ENCODE measurements around the gene PRKG2.

PRKG2 gene

DNA sequence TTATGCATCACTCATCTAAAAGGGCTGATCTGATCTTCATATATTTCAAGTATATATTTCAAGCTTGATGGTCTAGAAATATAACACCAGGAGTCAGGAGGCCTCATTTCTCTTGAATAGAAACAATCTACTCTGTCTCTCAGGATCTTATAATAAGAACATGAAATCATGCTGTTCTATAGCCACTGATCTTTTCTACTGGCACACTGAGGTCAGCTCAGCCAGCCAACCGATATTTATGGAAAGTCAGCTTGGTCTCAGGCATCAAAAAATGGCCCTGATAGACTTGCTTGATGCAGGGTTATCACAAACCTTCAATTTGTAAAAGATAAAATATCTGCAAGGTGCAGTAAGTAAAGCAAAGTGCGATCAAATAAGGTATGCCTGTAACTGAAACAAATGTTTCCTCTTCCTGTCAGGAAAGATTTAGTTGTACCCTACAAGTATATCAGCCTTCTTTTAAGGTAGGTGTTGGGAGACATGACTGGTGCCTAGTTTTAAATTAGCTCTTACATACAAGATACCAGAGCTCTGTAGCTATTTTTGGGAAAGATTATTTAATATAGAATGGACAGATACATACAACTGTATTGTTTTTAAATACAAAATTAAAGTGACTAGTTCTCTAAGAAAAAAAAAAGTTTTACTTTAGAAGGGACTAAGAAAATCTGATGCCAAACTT, 121.2 kb downstream of the PRKG2 start:
- DNase-seq (ENCODE audit: low read depth) = no peak

DNA sequence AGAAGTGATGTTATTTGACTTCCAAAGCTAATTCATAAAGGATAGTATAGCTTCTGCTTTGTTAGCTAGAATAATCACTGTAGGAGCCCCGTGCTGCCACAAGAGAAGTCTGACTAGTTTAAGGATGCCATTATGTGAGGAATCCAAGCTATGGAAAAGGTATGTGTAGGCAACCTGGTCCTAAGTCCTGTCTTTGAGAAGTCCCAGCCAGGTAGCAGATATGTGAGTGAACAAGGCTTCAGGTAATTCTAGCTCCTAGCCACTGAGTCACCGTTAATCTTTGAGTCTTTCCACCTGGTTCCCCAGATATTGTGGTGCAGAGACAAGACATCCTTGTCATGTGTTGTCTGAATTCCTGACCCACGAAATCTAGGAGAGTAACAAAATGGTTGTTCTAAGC, 129.0 kb downstream of the PRKG2 start:
- no peak for DNase-seq (ENCODE audit: low read depth)

GRCh38 chr4:81085291-81085690, 129.7 kb downstream of the PRKG2 start:
- DNase-seq (ENCODE audit: low read depth) = no peak

DNA sequence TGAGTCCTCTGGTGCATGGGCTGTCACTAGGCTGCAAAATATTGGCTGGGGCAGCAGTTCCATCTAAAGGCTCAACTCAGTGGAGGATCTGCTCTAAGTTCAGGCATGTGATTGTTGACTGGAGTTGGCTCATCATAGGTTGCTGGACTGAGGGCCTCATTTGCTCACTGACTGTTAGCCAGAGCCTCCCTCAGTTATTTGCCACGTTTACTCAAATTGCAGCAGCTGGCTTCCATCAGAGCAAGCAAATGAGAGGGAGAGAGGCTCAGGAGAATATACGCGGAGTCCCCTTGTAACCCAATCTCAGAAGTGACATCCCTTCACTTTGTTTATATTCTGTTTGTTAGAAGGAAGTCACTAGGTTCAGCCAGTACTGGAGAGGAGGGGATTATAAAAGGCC, 130.4 kb downstream of the PRKG2 start:
- DNase-seq (ENCODE audit: low read depth) = no peak

DNA sequence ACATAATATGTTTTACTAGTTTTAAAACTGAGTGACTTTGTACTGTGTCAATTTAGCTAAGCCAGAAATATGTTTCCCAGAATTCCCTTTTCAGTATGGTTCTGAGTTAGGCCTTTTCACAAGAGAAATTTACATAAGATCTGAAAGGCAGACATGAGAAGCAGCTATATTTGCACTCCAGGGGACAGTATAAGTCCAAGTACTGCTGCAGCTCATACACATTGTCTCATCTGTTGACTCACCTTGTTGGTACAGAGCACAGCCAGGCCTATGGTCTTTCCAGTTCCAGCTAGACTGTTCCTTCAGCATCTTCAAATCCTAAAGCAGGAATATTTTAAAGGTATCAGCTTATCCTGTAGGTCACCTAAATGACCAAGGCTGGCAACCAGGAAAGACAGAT, 131.0 kb downstream of the PRKG2 start:
- DNase-seq (ENCODE audit: low read depth) = no peak

DNA sequence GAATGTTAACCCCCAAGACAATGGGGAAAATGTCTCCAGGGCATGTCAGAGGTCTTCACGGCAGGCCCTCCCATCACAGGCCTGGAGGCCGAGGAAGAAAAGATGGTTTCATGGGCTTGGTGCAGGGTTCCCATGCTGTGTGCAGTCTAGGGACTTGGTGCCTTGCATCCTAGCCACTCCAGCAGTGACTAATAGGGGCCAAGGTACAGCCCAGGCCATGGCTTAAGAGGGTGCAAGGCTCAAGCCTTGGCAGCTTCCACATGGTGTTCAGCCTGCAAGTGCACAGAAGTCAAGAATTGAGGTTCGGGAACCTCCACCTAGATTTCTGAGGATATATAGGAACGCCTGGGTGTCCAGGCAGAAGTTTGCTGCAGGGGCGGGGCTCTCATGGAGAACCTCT, 133.9 kb downstream of the PRKG2 start:
- no peak for DNase-seq (ENCODE audit: low read depth)

DNA sequence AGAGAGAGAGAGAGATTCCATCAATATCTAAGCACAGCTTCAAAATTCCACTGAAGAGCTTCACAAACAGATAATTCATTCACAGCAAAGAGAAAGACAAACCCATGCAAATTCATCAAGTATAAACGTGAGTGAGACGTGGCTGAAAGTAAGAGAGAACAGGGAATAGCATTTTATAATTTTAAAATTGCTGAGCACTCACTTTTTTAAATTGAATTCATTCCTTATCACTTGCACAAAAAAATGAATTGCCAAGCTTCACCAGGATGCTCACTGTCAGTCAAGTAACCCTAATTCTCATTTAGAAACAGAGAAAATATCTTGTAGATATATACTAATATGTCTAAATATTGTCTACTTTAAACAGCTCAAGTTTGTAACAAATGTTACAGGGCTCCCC, 144.0 kb downstream of the PRKG2 start:
- DNase-seq (ENCODE audit: low read depth) = no peak

DNA sequence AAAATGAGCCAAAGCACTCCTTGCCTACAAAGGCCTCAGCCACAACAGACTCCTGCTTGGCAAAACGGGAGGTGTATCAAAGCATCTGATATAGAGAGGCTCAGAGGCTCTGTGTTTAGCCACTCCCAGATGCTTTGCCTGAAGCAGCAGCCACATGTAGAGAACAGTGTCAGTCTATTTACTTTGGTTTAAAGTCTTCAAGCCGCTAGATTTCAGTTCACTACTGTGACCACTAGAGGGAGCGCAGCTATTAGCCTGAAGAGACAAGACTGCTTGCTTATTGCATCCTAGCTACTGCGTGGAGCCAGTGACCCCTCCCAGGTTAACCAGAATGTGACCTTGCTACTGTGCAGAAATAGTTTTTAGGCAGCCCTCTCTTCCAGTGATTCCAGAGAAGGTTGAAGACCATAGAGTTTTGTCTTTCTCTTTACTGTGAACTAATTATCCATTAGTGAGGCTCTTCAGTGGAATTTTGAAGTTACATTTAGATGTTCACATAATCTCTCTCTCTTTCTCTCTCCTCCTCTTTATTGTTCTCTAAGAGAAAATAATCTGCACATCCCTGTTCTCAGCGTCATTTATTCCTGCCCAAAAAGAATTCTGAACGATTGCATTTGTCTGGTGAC, 145.2 kb downstream of the PRKG2 start:
- DNase-seq (ENCODE audit: low read depth) = peak; percentile 28

- no peak for DNase-seq (ENCODE audit: low read depth)
Observed at GRCh38 chr4:81065446-81065845, 149.6 kb downstream of the PRKG2 start.

GRCh38 chr4:81062001-81062400, 153.0 kb downstream of the PRKG2 start:
- no peak for DNase-seq (ENCODE audit: low read depth)

GRCh38 chr4:81061344-81061730, 153.7 kb downstream of the PRKG2 start:
- DNase-seq (ENCODE audit: low read depth) = no peak

DNA sequence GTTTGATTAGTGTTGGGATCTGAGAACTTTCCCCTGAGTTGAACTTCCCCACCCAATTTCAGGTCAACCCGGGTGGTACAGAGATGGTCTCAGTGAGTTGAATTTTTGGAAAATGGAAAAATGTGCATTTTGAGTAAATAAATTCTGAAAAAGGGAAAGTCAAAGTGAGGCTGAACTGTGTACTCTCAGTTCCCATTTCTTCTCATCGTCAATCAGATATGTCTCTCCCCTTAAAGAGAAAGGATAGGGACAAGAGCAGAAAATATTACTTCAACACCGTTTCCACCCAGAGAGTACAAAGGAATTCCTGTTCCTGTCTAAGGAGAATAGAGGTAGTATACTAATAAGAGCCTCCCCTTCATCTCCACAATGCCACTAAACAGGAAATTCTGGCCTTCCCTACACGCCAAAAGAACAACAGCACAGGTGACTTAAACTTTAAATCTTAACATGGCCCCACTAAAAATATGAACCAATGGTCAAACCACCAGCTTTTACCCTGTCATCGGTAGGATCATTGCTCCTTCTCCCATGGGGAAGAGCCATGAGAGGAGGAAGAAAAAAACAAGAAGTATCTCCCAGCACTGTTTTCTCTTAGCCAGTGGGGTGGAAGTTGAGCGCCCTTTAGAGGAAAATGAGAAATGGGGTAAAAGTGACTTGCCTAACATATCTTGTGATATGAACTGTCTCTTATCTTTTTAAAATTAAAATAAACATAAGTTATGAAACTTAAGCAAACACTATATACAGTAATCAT, 154.3 kb downstream of the PRKG2 start:
- no peak for DNase-seq (ENCODE audit: low read depth)

DNA sequence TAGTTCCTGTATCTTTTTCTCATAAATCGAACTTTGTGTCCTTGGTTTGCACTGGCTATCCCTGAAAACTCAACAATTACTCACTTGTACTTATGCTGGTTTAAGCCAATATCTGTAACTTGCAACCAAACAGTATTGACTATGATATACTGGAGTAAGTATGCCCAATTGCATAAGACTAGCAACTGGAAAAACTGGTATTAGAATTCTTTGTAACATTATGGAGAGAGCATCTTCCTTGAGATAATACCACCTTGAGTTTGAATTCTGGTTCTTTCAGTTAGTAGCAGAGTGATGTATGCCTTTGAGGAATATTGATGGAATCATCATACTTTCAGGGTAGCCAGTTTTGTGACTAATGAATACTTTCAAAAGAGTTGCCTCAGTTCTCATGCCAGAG, 156.4 kb downstream of the PRKG2 start:
- DNase-seq (ENCODE audit: low read depth) = no peak

DNA sequence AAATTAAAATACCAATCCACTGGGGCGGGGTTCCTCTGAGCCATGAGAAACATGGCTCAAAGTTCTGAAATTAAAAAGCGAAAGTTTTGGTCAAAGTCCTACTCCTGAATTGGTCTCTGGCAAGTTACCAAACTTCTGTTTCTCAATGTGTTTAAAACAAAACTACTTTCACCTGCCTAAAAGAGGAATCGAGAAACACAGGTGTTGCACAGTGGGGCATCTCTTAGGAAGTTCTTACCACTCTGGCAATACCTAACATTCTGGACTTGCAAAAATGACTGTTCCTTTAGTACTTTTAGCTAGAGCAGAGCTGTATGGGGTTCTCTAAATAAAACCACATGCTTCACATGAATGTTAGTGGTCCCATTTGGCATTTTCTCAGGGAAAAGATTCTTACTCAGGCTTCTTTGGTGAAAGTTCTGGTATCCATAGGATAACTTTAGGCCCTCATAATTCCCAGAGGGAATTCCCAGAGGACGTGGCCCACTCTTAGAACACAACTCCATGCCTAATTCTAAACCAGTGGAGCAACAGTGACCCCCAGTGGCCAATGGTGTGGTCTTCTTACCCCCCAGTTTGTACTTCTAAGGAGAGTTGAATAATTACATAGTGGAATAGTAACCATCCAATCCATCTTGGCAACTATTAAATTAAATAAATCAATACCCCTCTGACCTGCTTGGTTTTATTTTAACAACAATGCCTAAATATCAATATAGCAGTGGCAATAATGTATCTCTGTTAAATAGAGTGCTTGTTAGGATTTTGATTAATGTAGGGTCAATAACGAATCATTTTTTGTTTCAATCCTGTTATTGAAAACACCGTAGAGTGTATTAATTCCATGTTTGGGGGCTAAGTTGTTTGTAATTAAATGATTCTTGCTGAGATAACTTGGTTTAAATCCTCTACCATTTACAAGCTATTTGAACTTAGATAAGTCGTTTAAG, 162.6 kb downstream of the PRKG2 start:
- DNase-seq (ENCODE audit: low read depth) = peak; percentile 16

DNA sequence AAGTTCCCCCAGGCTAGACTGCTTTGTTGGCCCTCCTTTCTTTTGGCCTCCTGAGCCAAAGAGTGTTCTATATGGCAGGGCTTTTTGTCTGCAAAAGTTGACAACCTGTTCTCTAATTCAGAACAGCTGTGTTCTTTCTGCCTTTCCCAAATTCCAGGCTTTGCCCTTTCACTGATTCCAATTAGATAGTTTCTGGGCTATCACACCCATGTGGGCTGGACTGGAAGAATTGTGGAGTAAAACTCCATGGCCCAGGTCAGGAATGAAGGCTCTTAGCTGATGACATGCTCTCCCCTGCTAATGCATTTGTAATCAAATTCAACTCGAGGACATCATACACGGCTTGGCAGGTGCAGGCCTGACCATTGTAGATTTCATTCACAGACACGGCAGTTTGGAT, 165.1 kb downstream of the PRKG2 start:
- no peak for DNase-seq (ENCODE audit: low read depth)

DNA sequence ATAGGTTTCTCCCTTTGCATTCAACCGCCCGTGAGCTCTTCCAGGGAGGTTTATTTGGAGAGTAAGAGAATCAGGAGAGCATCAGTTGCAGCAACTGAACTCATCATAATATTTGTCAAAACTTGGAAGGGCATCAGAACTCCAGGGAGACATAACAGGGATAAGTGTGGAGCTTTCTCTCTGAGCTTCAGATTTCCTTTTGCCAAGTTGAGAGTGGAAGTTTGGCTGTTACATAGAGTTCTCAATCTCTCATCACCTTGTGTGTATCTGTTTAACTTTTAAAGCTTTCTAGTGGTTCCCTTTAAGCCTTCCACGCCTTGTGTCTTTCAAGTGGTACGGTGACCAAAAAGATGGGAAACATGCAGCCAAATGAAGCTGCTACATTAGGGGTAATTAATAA, 165.7 kb downstream of the PRKG2 start:
- no peak for DNase-seq (ENCODE audit: low read depth)

- no peak for DNase-seq (ENCODE audit: low read depth)
Observed at GRCh38 chr4:81042578-81043365, 172.2 kb downstream of the PRKG2 start.

DNA sequence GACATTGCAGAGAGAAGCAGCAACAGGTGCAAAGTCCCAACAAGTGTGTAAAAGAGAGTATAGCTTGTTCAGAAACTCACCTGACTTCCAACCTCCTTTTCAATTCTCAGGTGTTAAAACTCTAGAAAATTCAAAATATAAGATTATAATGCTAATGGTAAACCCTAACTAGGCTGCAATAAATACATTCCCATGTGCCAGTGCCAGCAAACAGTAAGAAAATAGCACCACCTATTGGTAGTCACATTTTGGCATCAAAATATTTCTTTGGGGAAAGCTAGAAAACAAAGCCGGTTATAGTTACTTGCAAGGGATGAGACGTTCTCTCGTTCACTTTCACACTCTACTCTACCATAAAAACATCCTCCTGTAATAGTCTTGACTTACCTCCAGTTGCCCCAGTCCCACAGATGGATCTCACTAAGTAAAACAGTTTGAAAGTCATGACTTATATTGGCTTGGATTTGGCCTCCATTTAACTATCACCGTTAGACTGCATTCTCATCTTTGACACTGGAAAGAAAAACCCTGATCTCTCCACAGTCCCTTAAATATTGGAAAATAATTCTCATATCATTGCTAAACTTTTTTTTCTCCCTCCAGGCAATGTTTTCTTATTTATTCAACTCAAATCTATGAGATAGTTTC, 174.9 kb downstream of the PRKG2 start:
- DNase-seq (ENCODE audit: low read depth) = no peak

DNA sequence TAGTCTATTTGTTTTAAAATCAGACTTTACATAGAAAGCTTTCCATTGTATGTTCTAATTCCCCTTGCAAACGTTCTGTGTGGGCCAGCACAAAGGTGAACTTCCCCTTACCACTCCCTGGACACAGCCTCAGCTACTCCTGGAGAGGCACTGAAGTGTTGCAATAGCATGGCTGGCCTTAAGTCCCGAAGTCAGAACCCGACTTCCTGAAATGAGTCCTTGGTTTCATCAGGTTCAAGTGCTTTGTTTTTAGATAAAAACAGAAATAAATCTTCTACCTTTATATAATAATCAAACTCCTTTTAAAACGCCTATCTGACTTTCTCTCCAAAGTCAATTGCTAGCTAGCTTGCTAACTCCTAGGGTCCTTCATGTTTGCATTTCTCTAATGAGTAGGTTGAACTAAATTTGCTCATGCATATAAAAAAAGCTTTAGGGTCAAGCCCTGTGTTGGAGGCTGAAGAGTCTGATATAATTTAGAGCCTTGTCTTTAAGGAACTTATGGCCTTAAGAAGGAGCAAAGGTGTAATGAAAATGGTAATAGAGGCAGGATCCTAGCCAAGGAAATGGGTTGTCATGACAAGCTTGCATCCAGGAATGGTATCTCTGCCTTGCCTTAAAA, 175.6 kb downstream of the PRKG2 start:
- DNase-seq (ENCODE audit: low read depth) = no peak

- DNase-seq (ENCODE audit: low read depth) = no peak
Observed at GRCh38 chr4:81038636-81039350, 176.2 kb downstream of the PRKG2 start.
